A673 (cell line): Measurements from ENCODE around the gene ZEB2.

Experiments used
- CTCF ChIP-seq: fragments of 300-800, 200-600 bp; sonication (generic); conservative IDR thresholded peaks from 2 replicates; pipeline ENCODE4 v1.5.1; 2017; ENCODE audit warnings: low read depth, mild to moderate bottlenecking, antibody characterized with exemption, low read length, moderate library complexity, mixed read lengths
- EZH2 ChIP-seq: fragments of 200-600 bp; sonication (generic); IDR thresholded peaks from 2 replicates; pipeline ENCODE4 v1.6.1; 2017; ENCODE audit warnings: borderline replicate concordance, low read depth, mild to moderate bottlenecking, mixed read lengths, antibody characterized with exemption, low read length; ENCODE audit not compliant: poor library complexity, severe bottlenecking

- TF ChIP-seq CTCF: no peak
- TF ChIP-seq EZH2: no peak
Observed at GRCh38 chr2:144550911-144551310, 31.0 kb upstream of the ZEB2 start.
